ENCODE measurements around the gene ARAP3. TPM values are rescaled to one million over a fixed set of nuclear protein-coding genes. Genes with fewer than 3 reads are reported as not detected.

Gene ARAP3
- total RNA-seq, 1 experiment from 2014 or later: 27.6 TPM

DNA sequence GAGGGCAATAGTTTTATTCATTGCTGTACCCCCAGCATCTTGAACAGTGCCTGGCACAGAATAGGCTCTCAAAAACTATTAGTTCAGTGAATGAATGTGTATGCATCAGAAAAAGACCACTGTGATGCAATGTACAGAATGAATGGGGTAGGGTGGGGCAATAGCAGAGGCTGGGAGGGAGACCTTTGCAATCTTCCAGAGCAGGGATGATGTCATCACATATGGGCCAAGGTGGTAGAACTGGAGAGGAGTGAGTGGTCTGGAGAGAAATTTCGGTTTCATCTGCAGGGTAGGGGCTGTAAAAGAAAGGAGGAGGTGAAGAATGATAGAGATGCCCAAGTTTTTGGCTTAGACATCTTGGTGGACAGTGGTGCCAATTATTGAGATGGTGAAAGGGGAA is 23.4 kb upstream of the ARAP3 start:
- H3K4ac ChIP-seq (ENCODE audit: low read depth, low read length): no peak overlapping the region
- no peak overlapping the region for H3K23ac ChIP-seq (ENCODE audit: insufficient read length, low read depth, low read length)
- H3K27me3 ChIP-seq (ENCODE audit: insufficient read depth, low read length): peaks cover 7% of the 10 kb centered on the region; the same call in 1 of the 2 replicates
- H4K8ac ChIP-seq (replicated peaks; ENCODE audit: insufficient read length, low read depth, low read length): no peak overlapping the region
- WGBS (ENCODE audit: extremely low coverage, insufficient read length, low lambda C conversion rate): no CpG with 5 or more reads among the region's 1 CpG
- H2BK15ac ChIP-seq (ENCODE audit: low read depth, low read length): no peak overlapping the region
- no peak overlapping the region for H2BK20ac ChIP-seq (ENCODE audit: low read depth, low read length, poor library complexity, severe bottlenecking)
- peaks cover 13% of the 10 kb centered on the region for H3K23me2 ChIP-seq (ENCODE audit: insufficient read length, low read depth, low read length, poor library complexity, severe bottlenecking)
- H2AK5ac ChIP-seq (ENCODE audit: insufficient read length, low read length): no peak overlapping the region
- no peak overlapping the region for H3K27ac ChIP-seq (ENCODE audit: insufficient read length, low read depth, low read length)
- peaks cover 10 to 13% of the 10 kb centered on the region in 2 experiments for H3K4me1 Mint-ChIP-seq
- H3K27ac Mint-ChIP-seq: no peak overlapping the region
- no peaks in the 10 kb centered on the region for H3K9me3 Mint-ChIP-seq
- H2BK5ac ChIP-seq (ENCODE audit: insufficient read length, low read length): no peak overlapping the region
- no peaks in the 10 kb centered on the region for H3K9me3 ChIP-seq (ENCODE audit: control insufficient read depth, low read depth, low read length)
- no peak overlapping the region for H4K5ac ChIP-seq (ENCODE audit: insufficient read length, low read depth, low read length)
- no peak overlapping the region for H2AFZ ChIP-seq (ENCODE audit: low read length)
- H4K20me1 ChIP-seq (ENCODE audit: control insufficient read depth, insufficient read depth, insufficient read length): no peaks in the 10 kb centered on the region
- H2BK12ac ChIP-seq (ENCODE audit: insufficient read length, low read depth, low read length): no peak overlapping the region
- no peaks in the 10 kb centered on the region for H3K36me3 Mint-ChIP-seq (ENCODE audit: insufficient read depth in 1 of 3, low read depth in 3 of 3)
- H3K56ac ChIP-seq (ENCODE audit: insufficient read length, low read depth, low read length): no peak overlapping the region
- no peaks in the 10 kb centered on the region; the same call in 1 of the 2 replicates for H3K4me1 ChIP-seq (ENCODE audit: insufficient read depth, low read length)
- H3K18ac ChIP-seq (ENCODE audit: insufficient read length, low read depth, low read length): no peak overlapping the region
- no peak for DNase-seq
- no peak overlapping the region for H3K14ac ChIP-seq (ENCODE audit: insufficient read depth, low read length)
- H4K91ac ChIP-seq (ENCODE audit: insufficient read length, low read depth, low read length): no peak overlapping the region
- no peak overlapping the region for H3K4me2 ChIP-seq (ENCODE audit: insufficient read depth, insufficient read length, low read length)
- peaks cover 24% of the 10 kb centered on the region for H3K27me3 Mint-ChIP-seq (ENCODE audit: low read depth)
- no peak overlapping the region for H2BK120ac ChIP-seq (ENCODE audit: low read depth, low read length, poor library complexity, severe bottlenecking)
- H3K79me2 ChIP-seq (ENCODE audit: insufficient read depth, low read length): no peaks in the 10 kb centered on the region
- no peak overlapping the region for H3K9ac ChIP-seq (ENCODE audit: extremely low read depth, insufficient read length, low read length)
- H3T11ph ChIP-seq (ENCODE audit: low read length): no peak overlapping the region
- no peak overlapping the region for H3K4me3 Mint-ChIP-seq
- TF ChIP-seq, protein P1, sequence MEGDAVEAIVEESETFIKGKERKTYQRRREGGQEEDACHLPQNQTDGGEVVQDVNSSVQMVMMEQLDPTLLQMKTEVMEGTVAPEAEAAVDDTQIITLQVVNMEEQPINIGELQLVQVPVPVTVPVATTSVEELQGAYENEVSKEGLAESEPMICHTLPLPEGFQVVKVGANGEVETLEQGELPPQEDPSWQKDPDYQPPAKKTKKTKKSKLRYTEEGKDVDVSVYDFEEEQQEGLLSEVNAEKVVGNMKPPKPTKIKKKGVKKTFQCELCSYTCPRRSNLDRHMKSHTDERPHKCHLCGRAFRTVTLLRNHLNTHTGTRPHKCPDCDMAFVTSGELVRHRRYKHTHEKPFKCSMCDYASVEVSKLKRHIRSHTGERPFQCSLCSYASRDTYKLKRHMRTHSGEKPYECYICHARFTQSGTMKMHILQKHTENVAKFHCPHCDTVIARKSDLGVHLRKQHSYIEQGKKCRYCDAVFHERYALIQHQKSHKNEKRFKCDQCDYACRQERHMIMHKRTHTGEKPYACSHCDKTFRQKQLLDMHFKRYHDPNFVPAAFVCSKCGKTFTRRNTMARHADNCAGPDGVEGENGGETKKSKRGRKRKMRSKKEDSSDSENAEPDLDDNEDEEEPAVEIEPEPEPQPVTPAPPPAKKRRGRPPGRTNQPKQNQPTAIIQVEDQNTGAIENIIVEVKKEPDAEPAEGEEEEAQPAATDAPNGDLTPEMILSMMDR (conservative IDR thresholded peaks at IDR 0.05): no peak
- no peaks in the 10 kb centered on the region for H3K79me1 ChIP-seq (ENCODE audit: insufficient read depth, low read depth, low read length, poor library complexity, severe bottlenecking)

Measured in H9 (cell line).